ENCODE results near the gene SOX1.

SOX1 gene

GRCh38 chr13:112072534-112073244 lies 5.7 kb downstream of the SOX1 start:
- DNase-seq (ENCODE audit: low read depth) = no peak

GRCh38 chr13:112073245-112074138 lies 6.5 kb downstream of the SOX1 start:
- DNase-seq (ENCODE audit: low read depth) = no peak

GRCh38 chr13:112074139-112074865 lies 7.4 kb downstream of the SOX1 start:
- DNase-seq (ENCODE audit: low read depth) = no peak

GRCh38 chr13:112077729-112078128 lies 10.8 kb downstream of the SOX1 start:
- DNase-seq (ENCODE audit: low read depth) = no peak

- DNase-seq (ENCODE audit: low read depth) = no peak
Measured at GRCh38 chr13:112078216-112078615, 11.3 kb downstream of the SOX1 start.

- DNase-seq (ENCODE audit: low read depth) = no peak
Measured at GRCh38 chr13:112078879-112079531, 12.1 kb downstream of the SOX1 start.

DNA sequence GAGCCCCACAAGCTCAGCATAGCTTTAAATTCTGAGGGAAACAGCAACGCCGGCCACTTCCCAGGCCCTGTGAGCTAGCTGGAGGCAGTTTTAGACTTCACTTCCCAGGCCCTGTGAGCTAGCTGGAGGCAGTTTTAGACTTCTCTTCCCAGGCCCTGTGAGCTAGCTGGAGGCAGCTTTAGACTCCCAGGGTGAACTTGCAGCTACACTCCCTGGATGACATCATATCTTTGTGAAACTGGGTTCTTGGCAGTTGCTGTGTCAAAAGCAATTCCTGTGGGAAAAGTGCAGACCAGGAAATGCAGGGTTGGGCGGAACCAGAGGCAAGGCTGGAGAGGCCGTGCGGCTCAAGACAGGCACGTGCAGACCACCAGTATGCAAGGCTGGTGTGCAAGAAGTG lies 12.7 kb downstream of the SOX1 start:
- no peak for DNase-seq (ENCODE audit: low read depth)

DNA sequence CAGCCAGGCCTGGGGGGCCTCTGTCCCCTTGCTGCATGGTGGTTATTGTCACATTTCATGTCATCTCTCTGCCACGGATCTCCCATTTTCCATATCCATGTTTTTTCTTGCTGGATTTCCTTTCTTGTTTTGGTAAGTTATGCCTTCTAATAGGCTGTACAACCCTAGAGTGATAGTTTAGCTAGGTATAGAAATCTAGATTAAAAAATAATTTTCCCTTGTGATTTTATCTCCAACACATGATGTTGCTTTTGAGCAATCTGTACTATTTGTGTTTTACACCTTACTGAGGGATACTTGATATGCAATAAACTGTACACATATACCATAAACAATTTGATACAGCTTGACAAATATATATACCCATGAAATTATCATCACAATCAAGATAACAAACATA lies 17.0 kb downstream of the SOX1 start:
- no peak for DNase-seq (ENCODE audit: low read depth)

- no peak for DNase-seq (ENCODE audit: low read depth)
Measured at GRCh38 chr13:112092453-112092852, 25.5 kb downstream of the SOX1 start.

- DNase-seq (ENCODE audit: low read depth) = no peak
Measured at GRCh38 chr13:112095354-112095753, 28.4 kb downstream of the SOX1 start.

DNA sequence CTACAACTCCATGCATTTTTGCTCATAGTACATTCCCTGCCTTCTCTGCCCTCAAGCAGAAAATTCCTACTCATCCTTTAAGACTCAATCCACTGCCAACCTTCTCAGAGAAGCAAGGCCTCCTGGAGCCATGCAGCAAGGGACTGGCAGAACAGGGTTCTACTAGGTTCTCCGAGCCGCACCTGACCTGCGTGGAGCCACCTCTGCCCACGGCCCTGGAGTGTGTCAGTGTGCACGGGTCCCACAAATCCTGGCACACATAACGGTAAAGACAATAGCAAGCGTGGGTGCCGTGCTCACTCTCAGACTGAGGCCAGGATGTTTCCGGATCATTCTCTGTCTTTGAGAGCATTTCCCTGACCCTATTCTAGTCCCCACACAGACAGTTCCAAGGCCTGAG lies 30.0 kb downstream of the SOX1 start:
- no peak for DNase-seq (ENCODE audit: low read depth)

DNA sequence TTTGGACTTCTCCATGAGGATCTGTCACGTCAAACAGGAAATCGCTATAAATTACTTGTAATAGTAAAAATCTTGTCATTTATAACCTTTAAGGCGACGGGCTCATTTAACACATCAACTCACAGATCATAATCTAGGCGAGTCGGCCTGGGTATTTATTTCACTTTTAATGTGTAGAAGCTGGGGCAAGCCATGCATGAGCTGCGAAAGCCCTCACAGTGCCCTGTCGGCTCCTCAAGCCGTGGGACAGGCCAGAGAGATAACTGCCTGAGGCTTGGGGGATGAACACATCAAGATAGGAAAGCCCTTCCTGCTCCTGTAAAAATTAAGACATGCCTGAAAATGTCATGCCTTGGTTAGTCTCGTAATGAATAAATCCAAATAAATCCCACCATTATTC lies 30.8 kb downstream of the SOX1 start:
- DNase-seq (ENCODE audit: low read depth) = no peak

- DNase-seq (ENCODE audit: low read depth) = no peak
Measured at GRCh38 chr13:112098699-112099098, 31.8 kb downstream of the SOX1 start.

GRCh38 chr13:112101360-112101930 lies 34.5 kb downstream of the SOX1 start:
- DNase-seq (ENCODE audit: low read depth) = no peak

GRCh38 chr13:112102243-112102642 lies 35.3 kb downstream of the SOX1 start:
- DNase-seq (ENCODE audit: low read depth) = no peak

DNA sequence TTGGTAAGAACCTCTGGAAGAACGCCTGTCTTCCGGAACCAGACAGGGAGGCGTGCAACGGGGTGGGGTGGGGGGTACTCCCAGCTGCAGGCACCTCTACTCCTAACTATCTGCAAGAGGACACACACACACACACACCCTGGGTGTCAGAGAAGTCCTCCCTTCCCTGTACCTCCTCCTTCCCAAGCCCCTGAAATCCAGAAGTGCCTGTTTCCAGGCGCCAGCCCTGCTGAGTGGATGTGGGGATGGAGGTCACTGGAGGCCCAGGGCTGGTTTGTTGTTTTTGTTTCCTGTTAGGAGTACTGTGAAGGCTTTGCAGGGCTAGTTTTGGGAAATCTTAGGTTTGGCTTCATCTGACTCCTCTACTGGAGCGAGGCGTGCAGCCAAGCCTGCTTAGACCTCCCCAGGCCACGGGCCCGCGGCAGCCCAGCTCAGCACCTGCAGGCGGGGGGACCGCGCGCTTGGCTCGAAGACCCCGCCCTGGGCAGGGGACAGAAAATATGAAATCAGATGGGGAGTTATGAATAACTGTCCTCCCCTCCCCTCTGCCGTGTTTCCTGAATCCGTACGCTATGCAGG lies 36.4 kb downstream of the SOX1 start:
- no peak for DNase-seq (ENCODE audit: low read depth)

- DNase-seq (ENCODE audit: low read depth) = no peak
Measured at GRCh38 chr13:112103961-112104880, 37.3 kb downstream of the SOX1 start.

GRCh38 chr13:112104881-112105234 lies 37.9 kb downstream of the SOX1 start:
- DNase-seq (ENCODE audit: low read depth) = no peak

DNA sequence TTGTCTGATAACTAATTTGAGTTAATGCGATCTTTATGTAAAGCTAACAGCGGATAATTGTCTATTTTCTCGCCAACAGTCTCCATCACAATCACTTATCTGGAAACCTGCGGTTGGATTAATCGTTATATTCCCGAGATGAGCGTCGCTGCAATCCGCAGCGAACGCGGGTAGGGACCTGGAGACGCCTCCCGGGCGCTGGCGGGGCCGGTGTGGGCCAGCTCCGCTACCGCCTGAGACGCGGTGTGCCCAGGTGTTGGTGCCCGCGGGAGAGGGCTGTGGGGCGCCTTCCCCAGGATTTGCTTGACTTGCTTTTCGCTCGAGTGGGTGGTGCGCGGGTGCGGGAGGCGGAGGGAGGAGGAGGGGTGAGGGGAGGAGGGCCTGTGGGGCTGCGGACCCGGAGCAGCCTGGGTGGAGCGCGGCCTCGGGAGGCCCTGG lies 38.3 kb downstream of the SOX1 start:
- DNase-seq (ENCODE audit: low read depth) = no peak

GRCh38 chr13:112105892-112106291 lies 38.9 kb downstream of the SOX1 start:
- DNase-seq (ENCODE audit: low read depth) = no peak

Data from stimulated activated CD8-positive, alpha-beta memory T cell treated with anti-CD3 and anti-CD28 coated beads, Interleukin-12 subunit alpha, Interleukin-12 subunit beta, amount 100 ng/mL, for 4 hours (primary cell).